Raji (cell line): ENCODE results near the gene OR4C16.

Experiments
- POLR2A ChIP-seq: IDR thresholded peaks from 2 replicates; pipeline ENCODE4 v1.6.1; 2011; ENCODE audit warnings: low read depth, low read length, control low read depth; ENCODE audit not compliant: insufficient read depth

OR4C16 gene, protein sequence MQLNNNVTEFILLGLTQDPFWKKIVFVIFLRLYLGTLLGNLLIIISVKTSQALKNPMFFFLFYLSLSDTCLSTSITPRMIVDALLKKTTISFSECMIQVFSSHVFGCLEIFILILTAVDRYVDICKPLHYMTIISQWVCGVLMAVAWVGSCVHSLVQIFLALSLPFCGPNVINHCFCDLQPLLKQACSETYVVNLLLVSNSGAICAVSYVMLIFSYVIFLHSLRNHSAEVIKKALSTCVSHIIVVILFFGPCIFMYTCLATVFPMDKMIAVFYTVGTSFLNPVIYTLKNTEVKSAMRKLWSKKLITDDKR

DNA sequence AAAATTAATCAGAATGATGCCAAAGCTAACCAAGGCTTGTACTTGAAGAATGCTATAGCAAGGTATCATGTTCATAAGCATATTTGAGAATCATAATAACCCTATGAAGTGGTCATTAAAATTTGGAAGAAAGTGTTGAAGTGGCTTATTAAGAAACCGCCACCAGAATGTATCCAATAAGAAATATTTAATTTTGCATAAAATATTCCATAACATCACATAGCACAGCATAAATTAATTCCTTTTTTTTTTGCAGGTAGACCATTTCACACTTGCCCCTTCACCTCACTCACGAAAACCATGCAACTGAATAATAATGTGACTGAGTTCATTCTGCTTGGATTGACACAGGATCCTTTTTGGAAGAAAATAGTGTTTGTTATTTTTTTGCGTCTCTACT, at the start of gene OR4C16:
Gene OR4C16 (plus strand): TSS at position 301 of the 400 bp plus-strand sequence. CDS start 0 bp downstream, at position 301.
- TF ChIP-seq POLR2A = no peak

DNA sequence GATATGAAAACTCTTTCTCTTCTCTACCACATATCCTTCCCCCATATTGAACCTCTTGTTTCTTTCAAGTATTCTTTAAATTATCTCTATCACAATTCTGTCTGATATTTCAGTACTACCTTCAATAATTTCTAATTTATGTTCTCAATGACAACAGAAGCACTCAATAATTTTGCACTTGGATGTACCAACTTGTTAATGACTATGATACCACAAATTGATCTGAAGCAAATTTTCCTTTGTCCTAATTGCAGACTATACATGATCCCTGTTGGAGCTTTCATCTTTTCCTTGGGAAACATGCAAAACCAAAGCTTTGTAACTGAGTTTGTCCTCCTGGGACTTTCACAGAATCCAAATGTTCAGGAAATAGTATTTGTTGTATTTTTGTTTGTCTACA, 17.8 kb upstream of the OR4C16 start, which contains the start of gene OR4C15:
Gene OR4C15 (plus strand): TSS at position 301 of the 400 bp plus-strand sequence. CDS start 0 bp downstream, at position 301.
- TF ChIP-seq POLR2A = no peak

DNA sequence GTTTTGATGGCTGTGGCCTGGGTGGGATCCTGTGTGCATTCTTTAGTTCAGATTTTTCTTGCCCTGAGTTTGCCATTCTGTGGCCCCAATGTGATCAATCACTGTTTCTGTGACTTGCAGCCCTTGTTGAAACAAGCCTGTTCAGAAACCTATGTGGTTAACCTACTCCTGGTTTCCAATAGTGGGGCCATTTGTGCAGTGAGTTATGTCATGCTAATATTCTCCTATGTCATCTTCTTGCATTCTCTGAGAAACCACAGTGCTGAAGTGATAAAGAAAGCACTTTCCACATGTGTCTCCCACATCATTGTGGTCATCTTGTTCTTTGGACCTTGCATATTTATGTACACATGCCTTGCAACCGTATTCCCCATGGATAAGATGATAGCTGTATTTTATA, 620 bp downstream of the OR4C16 start:
- TF ChIP-seq POLR2A = no peak

DNA sequence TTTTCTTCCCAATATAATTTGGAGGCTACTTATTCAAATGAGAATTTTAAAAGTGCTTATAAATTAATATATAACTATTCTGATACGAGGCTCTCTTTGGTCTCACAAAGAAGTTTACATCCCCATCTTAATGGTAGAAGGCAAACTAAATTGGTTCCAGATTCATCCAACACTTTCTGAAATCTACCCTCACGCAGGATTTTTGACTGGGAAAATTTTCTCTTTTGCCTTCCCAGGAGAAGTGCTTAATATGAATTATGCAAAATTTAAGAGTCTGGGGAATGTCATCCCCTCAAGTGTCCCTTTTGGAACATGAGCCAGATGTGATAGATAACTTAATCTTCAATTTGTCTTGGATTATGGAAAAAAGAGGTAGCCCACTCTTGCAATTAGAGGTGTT, 35.6 kb downstream of the OR4C16 start, which contains the start of gene OR4C11:
Gene OR4C11 (minus strand): TSS at position 101 of the 400 bp plus-strand sequence. CDS start 3,272 bp downstream, outside the sequence.
- TF ChIP-seq POLR2A = no peak
